ENCODE measurements around the gene MZB1.

Gene MZB1

GRCh38 chr5:139340051-139340450 is 49.7 kb downstream of the MZB1 start:
- Mint-ChIP-seq H3K4me3 (no peak overlapping the region), H3K4me1 (ENCODE audit: low read depth) (peaks cover 34% of the 10 kb centered on the region), H3K9me3 (no peaks in the 10 kb centered on the region), H3K27me3 (no peaks in the 10 kb centered on the region), H3K36me3 (ENCODE audit: low read depth) (peaks cover 18% of the 10 kb centered on the region), H3K27ac (no peak overlapping the region)
- intact Hi-C loops (cut with micrococcal nuclease), result loop anchor here (2.0 to 5.0 kb wide), 2 partner anchors 45 to 52 kb away; no protein-coding TSS in a partner anchor
